PC-3 (cell line): ENCODE data around the gene COL9A3. TPM values are rescaled to one million over a fixed set of nuclear protein-coding genes. Genes with fewer than 3 reads are reported as not detected.

Experiments used
- ATAC-seq: fragments of 200-7000 bp; cut with Tn5 transposase; 2 replicates; pipeline ENCODE4 v1.9.1; 2020; ENCODE audit warnings: mild to moderate bottlenecking, moderate library complexity
- BruUV-seq: library from RNA; stranded (reverse); fragments of 400-500 nt; replicated peaks from 2 replicates; lab custom pipeline; 2021; lab: Mats Ljungman, UMichigan
- CTCF ChIA-PET: fragments of 300-600 bp; sonication (Branson Sonifier 250); formaldehyde crosslinking; loops from one replicate; lab custom pipeline; 2022; ENCODE audit warnings: antibody characterized with exemption; lab: Charles Lee
- POLR2A ChIA-PET: fragments of 300-600 bp; sonication (Branson Sonifier 250); formaldehyde crosslinking; loops from one replicate; lab custom pipeline; 2022; ENCODE audit warnings: antibody characterized with exemption; ENCODE audit not compliant: unreplicated experiment; lab: Charles Lee
- DNase-seq: peaks from one replicate; pipeline ENCODE4 v3.0.0-alpha.2; 2015
- H2AFZ ChIP-seq: fragments of 300-600 bp; sonication (generic); 2 replicates; pipeline ENCODE4 v1.6.0; 2016; ENCODE audit warnings: antibody characterized with exemption, low read length
- H3F3A ChIP-seq: fragments of 300-600 bp; sonication (generic); one replicate; pipeline ENCODE4 v1.6.0; 2017; ENCODE audit warnings: antibody characterized with exemption, low read length, control low read depth, mild to moderate bottlenecking; ENCODE audit not compliant: unreplicated experiment
- H3K27ac ChIP-seq: fragments of 300-600 bp; sonication (generic); 2 replicates; pipeline ENCODE4 v1.5.1; 2016; ENCODE audit warnings: mild to moderate bottlenecking, low read length
- H3K27me3 ChIP-seq: fragments of 300-600 bp; sonication (generic); 2 replicates; pipeline ENCODE4 v1.6.1; 2016; ENCODE audit warnings: low read length, mixed read lengths
- H3K36me3 ChIP-seq: fragments of 300-600 bp; sonication (generic); 2 replicates; pipeline ENCODE4 v1.6.1; 2016; ENCODE audit warnings: low read depth, mixed run types, low read length, mixed read lengths
- H3K4me1 ChIP-seq: fragments of 300-600 bp; sonication (generic); 2 replicates; pipeline ENCODE4 v1.5.1; 2016; ENCODE audit warnings: low read length; ENCODE audit not compliant: insufficient read depth
- H3K4me2 ChIP-seq: fragments of 300-600 bp; sonication (generic); 2 replicates; pipeline ENCODE4 v1.6.0; 2016; ENCODE audit warnings: low read length
- H3K4me3 ChIP-seq: fragments of 300-600 bp; sonication (generic); 2 replicates; pipeline ENCODE4 v1.5.1; 2016; ENCODE audit warnings: mild to moderate bottlenecking, low read length, mixed read lengths
- H3K79me2 ChIP-seq: fragments of 300-600 bp; sonication (generic); 2 replicates; pipeline ENCODE4 v1.6.1; 2017; ENCODE audit warnings: low read length, mixed read lengths
- H3K9ac ChIP-seq: fragments of 300-600 bp; sonication (generic); 2 replicates; pipeline ENCODE4 v1.6.0; 2016; ENCODE audit warnings: mild to moderate bottlenecking, low read length
- H3K9me2 ChIP-seq: fragments of 300-600 bp; sonication (generic); replicated peaks from 2 replicates; pipeline ENCODE4 v1.6.1; 2016; ENCODE audit warnings: mixed run types, low read length, mixed read lengths
- H3K9me3 ChIP-seq: fragments of 300-600 bp; sonication (generic); 2 replicates; pipeline ENCODE4 v1.6.1; 2016; ENCODE audit warnings: low read length, mixed read lengths
- H4K20me1 ChIP-seq: fragments of 300-600 bp; sonication (generic); 2 replicates; pipeline ENCODE4 v1.6.1; 2016; ENCODE audit warnings: low read length, mixed read lengths
- EZH2 ChIP-seq: fragments of 300-600 bp; sonication (generic); IDR thresholded peaks from one replicate; pipeline ENCODE4 v1.6.1; 2017; ENCODE audit warnings: antibody characterized with exemption, mild to moderate bottlenecking, low read length; ENCODE audit not compliant: unreplicated experiment
- EZH2phosphoT487 ChIP-seq: fragments of 300-600 bp; sonication (generic); IDR thresholded peaks from 2 replicates; pipeline ENCODE4 v1.6.1; 2018; ENCODE audit warnings: mild to moderate bottlenecking, antibody characterized with exemption, low read length, borderline replicate concordance
- intact Hi-C: fragments of 100-400 bp; cut with micrococcal nuclease; formaldehyde crosslinking; loops from 2 replicates; pipeline ENCODE4 v1.9.0; 2023
- total RNA-seq: library from RNA; depleted of rRNA; stranded (reverse); fragments of >200 nt; gene quantifications from 2 replicates; pipeline ENCODE4 v1.2.3, GENCODE V29; 2014
- TF ChIP-seq, protein P1 (sequence below): fragments of 300-600 bp; sonication (generic); conservative IDR thresholded peaks from 2 replicates; pipeline ENCODE4 v1.5.1; 2017; ENCODE audit warnings: antibody characterized with exemption, low read depth, mild to moderate bottlenecking, low read length

Gene COL9A3
- total RNA-seq, 1 experiment from 2014 or later: 14.3 TPM

DNA sequence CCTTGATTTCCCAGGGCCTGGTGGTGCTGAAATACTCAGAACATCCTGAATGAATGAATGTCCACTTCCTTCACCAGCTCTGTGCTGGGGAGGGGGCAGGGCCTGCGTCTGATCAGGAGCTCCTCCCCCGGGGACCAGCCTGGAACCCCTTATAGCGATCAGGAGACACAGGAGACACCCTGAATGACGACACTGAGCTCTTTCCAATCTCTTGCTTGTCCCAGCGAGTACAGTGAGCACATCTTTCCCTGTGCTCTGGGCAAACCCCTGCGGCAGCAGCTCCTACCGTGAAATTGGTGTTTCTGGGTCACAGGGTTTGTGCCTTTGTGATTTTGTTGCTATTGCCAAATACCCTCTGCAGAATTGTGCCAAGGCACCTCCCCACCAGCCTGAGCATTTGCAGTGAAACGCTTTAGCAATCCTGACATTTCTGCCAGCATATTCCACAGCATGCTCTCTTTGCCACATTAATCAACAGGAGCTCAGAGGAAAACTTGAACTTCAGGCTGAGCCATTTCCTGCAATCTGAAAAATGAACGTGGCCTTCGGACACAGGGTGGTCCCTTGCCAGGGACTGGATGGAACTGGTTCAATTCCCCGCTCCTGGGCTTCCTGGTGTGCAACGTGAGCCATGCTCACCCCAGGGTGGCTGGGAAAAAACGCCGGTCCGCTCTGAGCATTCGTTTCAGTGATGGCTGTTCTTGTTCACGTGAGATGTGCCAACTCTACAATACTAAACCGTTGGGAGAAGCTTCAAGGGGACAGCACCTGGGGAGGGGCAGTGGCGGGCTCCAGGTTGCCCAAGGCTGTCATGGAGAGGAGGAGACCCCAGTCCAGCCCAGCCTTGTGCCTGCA lies 43.6 kb upstream of the COL9A3 start:
- H4K20me1 ChIP-seq: no peaks in the 10 kb centered on the region
- no peak overlapping the region for H3K27ac ChIP-seq
- no peak overlapping the region for H3K9ac ChIP-seq
- H2AFZ ChIP-seq: no peak overlapping the region
- H3K4me3 ChIP-seq: no peak overlapping the region
- no peaks in the 10 kb centered on the region for H3K36me3 ChIP-seq
- ChIA-PET CTCF (no interaction called here), POLR2A (no interaction called here)
- ATAC-seq: no peak; the same call in 1 of the 2 replicates
- no peaks in the 10 kb centered on the region for H3K79me2 ChIP-seq
- H3F3A ChIP-seq: no peaks in the 10 kb centered on the region
- no peak overlapping the region for H3K4me2 ChIP-seq
- H3K27me3 ChIP-seq: no peaks in the 10 kb centered on the region
- no TSS peak for BruUV-seq
- intact Hi-C loops: no loop called here
- peaks cover 5% of the 10 kb centered on the region; the same call in 1 of the 2 replicates for H3K4me1 ChIP-seq
- DNase-seq: no peak
- no peaks in the 10 kb centered on the region for H3K9me3 ChIP-seq
- H3K9me2 ChIP-seq: no peaks in the 10 kb centered on the region
- TF ChIP-seq EZH2 (no peak), EZH2phosphoT487 (no peak)
- TF ChIP-seq, protein P1, sequence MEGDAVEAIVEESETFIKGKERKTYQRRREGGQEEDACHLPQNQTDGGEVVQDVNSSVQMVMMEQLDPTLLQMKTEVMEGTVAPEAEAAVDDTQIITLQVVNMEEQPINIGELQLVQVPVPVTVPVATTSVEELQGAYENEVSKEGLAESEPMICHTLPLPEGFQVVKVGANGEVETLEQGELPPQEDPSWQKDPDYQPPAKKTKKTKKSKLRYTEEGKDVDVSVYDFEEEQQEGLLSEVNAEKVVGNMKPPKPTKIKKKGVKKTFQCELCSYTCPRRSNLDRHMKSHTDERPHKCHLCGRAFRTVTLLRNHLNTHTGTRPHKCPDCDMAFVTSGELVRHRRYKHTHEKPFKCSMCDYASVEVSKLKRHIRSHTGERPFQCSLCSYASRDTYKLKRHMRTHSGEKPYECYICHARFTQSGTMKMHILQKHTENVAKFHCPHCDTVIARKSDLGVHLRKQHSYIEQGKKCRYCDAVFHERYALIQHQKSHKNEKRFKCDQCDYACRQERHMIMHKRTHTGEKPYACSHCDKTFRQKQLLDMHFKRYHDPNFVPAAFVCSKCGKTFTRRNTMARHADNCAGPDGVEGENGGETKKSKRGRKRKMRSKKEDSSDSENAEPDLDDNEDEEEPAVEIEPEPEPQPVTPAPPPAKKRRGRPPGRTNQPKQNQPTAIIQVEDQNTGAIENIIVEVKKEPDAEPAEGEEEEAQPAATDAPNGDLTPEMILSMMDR: no peak

DNA sequence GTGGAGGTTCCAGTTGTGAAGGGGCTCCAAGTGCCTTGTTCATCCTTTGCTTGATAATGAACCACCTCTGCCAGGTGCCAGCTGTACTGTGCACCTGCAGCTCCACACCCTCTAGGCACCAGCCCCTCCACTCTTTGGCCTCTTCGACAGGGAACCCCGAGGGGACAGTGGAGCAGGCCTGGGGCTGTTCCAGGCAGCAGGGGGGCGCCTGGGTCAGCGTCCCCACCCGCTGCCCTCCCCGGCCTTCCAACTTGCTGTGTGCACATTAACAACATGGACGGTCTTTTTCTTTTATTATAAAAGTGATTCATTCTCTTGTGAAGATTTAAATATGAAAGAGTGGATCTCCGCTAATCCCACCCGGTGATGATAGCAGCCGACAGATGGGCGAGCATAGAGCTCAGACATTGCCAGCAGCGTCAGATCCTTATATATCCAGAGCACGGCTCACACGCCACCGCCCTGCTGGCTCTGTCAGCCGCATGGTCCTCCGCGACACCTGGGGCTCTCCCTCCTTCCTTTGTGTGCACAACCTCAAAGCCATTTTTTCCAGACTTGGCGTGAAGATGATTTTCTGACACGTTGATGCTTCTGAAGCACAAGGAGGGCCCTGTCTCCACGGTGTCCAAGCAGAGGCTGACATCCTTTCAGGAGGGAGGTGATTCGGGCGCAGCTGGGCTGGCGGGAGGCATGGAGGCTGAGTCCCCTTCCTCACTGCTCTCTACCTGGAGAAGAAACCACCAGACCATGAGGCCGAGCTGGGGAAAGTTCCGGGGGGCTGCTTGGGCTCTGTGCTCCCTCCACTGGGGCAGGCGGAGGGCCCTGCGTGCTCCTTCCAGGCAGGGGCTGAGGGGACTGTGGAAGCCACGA lies 42.8 kb upstream of the COL9A3 start:
- H3K4me3 ChIP-seq: no peak overlapping the region
- H3K79me2 ChIP-seq: no peaks in the 10 kb centered on the region
- H3K27ac ChIP-seq: no peak overlapping the region
- no peak for DNase-seq
- H3K4me2 ChIP-seq: no peak overlapping the region
- no TSS peak for BruUV-seq
- TF ChIP-seq, protein P1: no peak
- no peak for TF ChIP-seq EZH2phosphoT487
- no peak for TF ChIP-seq EZH2
- no peaks in the 10 kb centered on the region for H3F3A ChIP-seq
- H3K9ac ChIP-seq: no peak overlapping the region
- intact Hi-C loops: no loop called here
- peaks cover 5% of the 10 kb centered on the region; the same call in 1 of the 2 replicates for H3K4me1 ChIP-seq
- ChIA-PET CTCF (no interaction called here), POLR2A (no interaction called here)
- no peaks in the 10 kb centered on the region for H4K20me1 ChIP-seq
- no peak for ATAC-seq
- H3K9me3 ChIP-seq: no peaks in the 10 kb centered on the region
- no peaks in the 10 kb centered on the region for H3K27me3 ChIP-seq
- H3K36me3 ChIP-seq: no peaks in the 10 kb centered on the region
- H2AFZ ChIP-seq: no peak overlapping the region
- H3K9me2 ChIP-seq: no peaks in the 10 kb centered on the region
